GM18517 (cell line): Measurements from ENCODE around the gene CRTC1.
"Not testable (repeated sequence)": the region's sequence is repeated elsewhere in the genome, so short reads cannot be mapped to it uniquely, and the experiment has no call there.

ENCODE experiments used
- ATAC-seq: cut with Tn5 transposase; IDR thresholded peaks from one replicate; pipeline ENCODE4 v1.9.1; 2021; ENCODE audit warnings: mild to moderate bottlenecking, moderate library complexity; ENCODE audit not compliant: unreplicated experiment

The CRTC1 gene

DNA sequence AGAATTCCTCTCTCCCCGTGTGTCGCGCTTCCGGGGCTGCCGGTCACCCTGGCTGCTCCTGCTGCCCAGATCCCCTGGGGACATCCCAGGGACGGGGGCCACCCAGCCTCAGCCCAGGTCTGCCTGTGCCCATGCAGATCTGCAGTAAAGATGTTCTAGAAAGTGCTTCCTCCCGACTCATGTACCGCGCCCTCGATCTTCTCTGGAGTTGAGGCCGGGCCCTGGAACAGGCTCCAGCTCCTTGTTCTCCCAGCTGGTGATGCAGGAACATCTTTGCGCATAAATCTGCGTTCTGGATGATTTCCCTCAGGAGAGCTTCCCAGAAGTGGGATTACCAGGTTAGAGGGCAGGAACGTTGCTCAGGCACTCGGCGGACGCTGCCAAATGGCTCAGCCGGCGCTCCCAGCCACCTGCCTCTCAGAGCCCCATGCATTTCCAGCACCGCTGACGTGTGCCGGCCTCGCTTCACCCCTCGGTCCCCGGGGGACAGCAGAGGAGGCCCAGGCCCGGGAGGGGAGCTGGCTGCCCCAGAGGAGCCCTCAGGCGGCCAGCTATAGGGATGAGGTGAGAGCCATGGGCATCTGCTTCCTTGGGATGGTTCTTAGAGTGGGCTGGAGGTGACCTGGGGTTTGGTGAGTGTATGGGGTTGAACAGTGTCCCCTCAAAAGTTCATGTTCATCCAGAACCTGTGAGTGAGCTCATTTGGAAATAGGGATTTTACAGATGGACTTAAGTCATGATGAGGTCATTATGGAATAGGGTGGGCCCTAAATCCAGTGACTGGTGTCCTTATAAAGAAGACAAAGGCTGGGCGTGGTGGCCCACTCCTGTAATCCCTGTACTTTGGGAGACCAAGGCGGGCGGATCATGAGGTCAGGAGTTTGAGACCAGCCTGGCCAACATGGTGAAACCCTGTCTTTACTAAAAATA, 42.6 kb downstream of the CRTC1 start:
- ATAC-seq, result no peak

DNA sequence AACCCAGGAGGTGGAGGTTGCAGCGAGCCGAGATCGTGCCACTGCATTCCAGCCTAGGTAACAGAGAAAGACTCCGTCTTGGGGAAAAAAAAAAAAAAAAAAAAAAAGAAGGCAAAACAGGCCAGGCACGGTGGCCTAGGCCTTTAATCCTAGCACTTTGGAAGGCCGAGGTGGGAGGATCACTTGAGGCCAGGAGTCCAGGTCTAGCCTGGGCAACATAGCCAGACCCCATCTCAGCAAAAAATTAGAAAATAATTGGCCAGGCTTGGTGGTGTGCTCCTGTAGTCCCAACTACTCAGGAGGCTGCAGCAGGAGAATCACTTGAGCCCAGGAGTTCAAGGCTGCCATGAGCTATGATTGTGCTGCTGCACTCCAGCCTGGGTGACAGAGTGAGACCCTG, 43.4 kb downstream of the CRTC1 start:
- no peak for ATAC-seq

DNA sequence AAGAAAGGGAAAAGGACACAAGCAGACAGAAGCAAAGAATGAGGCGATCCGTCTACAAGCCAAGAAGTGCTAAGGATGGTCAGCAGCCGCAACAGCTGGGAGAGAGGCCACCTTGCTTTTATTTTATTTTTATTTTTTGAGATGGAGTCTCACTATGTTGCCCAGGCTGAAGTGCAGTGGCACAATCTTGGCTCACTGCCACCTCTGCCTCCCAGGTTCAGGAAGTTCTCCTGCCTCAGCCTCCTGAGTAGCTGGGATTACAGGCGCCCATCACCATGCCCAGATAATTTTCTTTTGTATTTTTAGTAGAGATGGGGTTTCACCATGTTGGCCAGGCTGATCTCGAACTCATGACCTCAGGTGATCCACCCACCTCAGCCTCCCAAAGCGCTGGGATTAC, 44.1 kb downstream of the CRTC1 start:
- ATAC-seq, result not testable (repeated sequence)

DNA sequence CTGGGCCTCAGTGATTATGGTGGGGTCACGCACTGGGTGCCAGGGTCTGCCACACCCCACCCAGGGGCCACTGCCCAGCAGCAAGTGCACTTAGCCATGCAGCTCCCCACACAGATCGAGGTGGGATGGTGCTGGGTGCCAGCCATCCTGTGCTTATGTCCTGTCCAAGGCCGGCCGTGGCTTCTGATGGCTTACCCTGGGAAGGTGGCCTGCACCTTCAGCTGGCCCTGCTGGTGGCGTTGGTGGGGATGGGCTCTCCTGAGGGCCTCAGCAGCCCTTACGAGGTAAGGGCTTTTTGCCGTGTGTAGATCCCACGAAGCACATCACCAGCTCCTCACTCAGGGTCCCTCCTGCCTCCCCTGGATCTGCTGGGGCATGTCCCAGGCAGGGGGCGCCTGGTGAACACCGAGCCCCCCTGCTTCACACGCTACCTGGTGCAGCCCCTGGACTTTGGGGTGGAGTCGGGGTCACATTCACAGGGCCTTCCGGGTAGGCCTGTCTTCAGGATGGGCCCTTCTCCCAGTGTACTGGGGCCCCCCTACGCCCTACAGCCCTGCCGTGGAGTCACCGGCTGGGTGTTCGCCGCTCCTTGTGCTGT, 46.6 kb downstream of the CRTC1 start:
- no peak for ATAC-seq

DNA sequence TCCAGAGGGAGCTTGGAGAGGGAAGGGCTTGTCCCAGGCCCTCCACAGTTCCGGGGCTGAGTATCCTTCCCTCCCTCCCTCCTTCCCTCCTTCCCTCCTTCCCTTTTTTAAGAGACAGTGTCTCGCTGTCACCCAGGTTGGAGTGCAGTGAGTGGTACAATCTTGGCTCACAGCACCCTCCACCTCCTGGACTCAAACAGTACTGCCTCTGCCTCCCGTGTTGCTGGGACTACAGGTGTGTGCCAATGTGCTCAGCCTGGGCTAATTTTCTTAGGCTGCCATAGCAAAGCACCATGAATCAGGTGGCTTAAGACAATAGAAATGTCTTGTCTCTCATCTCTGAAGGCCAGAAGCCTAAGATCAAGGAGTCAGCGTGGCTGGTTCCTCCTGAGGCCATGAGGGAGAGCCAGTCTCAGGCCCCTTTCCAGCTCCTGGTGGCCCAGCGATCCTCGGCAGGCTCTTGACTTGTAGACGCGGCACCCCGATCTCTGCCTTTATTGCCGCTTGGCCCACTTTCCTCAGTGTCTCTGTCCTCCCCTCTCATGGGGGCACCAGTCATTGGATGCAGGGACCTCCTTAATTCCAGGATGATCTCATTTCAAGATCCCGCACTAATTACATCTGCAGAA, 47.5 kb downstream of the CRTC1 start:
- ATAC-seq, result no peak

DNA sequence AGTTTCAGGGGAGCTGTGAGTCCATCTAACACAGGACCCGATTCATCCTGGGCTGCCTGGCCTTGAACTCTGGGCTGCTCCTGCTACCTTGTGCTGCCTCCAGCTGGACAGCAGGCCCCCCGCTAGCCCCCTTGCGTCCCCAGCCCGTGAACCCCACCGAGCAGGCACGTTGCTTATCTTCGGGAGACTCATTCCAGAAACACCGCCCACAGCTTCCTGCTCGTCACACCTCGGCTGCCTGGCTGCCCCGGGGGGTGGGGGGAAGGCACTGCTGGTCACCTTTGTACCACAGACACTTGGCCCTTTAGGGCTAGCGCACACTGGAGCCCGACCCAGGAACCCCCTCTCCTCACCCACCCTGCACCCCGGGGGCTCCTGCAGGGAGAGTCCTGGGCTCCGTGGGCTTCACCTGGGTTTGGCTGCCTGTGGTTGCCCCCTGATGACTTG, 48.1 kb downstream of the CRTC1 start:
- ATAC-seq, result no peak

DNA sequence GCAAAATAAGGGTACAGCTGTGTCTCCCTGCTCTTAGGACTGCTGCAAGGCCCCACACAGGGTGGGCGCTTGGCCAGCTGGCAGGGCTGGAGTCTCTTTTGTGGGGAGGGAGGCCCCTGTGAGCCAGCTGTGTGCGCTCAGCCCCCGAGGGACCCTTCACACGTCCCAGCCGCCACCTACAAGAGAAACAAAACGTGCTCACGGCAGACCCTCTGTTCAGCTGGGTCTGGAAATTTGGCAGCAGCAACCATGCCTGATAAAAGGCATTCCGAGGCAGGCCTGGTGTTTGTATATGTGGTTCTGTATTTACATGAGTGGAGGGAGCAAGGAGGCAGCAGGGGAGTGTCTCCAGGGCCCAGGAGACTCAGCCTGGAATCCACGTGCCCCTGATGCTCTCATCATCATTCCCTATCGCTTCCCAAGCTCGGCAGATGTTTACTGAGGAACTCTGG, 49.7 kb downstream of the CRTC1 start:
- ATAC-seq, result no peak

DNA sequence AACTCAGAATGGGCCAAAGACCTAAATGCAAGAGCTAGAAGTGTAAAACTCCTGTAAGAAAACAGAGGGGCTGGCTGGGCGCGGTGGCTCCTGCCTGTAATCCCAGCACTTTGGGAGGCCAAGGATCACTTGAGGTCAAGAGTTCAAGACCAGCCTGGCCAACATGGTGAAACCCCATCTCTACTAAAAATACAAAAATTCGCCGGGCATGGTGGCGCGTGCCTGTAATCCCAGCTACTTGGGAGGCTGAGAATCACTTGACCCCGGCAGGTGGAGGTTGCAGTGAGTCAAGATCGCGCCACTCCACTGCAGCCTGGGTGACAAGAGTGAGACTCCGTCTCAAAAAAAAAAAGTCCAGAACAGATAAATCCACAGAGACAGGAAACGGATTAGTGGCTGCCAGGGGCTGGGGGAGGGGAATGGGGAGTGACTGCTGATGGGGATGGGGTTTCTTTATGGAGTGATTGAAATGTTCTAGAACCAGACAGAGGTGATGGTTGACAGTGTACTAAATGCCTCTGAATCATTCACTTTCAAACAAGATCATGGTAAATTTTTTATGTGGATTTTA, 50.4 kb downstream of the CRTC1 start:
- not testable (repeated sequence) for ATAC-seq

DNA sequence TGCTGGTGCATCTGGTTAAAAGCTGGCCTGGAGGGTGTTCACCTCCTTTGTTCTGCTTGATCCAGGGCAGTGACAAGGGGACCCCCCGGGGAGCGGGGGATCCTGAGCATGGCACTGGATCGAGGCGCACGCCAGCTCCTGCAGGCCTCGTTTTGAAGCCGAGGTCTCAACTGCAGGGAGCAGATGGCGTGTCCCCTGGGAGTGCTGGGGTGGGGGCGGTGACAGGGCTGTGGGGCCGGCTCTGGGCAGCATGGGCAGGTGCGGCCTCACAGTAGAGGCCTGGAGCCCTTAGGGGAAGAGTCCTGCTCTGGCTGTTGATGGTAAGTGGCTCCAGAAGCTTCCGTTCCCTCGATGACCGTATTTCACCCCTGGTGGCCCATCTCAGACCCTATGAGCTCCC, 51.8 kb downstream of the CRTC1 start:
- ATAC-seq, result no peak

DNA sequence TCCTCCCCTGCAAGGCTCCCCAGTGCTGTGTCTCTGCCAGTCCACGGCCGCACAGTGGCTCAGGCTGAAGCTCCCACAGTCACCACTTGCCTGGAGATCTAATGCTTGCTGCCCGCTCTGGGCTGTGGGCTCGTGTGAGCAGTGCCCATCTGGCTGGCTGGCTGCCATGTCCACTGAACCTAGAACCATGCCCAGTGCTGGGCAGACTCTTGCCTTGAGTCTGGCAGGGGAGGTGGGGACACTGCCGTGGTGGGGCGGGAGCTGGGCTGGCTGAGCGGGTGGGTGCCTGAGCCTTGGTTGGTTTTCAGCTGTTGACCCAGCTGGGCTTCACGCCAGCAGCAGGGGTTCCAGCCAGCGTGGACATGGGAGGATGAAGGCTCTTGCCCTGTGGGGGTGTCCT, 52.3 kb downstream of the CRTC1 start:
- no peak for ATAC-seq

DNA sequence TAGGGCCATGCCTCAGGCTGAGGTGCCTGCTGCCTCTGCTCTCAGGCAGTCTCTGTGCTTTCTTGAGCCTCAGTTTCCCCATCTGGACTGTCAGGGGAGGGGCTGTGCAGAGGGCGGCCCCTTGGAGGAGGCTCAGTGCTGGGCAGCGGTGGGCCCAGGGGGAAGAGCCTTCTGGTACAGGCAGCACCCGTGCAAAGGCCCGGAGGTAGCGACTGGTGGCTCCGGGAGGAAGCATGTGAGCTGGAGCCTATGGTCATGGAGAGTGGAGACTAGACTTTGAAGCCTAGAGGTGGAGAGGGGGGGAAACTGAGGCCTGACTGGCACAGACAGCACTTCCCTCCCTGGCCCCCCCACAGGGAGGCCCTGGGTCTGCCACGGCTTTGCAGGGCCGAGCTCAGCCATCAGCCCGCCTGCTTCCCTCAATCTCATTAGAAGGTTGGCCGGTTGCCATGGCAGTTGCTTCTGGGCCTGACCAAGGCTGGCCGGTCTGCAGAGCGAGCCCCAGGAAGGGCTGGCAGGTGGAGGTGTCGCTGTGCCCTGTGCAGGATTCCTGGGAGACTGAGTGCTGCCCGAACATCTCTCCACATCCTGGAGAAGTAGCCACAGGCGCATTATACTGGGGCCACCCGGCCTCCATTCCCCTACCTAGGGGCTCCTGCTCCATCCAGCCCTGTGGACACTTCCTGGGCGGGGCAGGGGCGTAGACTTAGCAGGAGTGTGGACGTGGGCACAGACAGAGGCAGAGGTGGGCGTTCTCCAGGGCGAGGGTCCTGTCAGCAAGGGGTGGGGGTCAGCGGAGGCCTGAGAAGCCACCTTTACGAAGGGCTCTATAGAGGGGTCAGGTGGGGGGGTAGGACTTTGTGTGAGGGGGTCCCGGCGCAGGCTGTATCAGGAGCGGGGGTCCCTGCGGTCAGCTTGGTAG, 53.2 kb downstream of the CRTC1 start:
- no peak for ATAC-seq

DNA sequence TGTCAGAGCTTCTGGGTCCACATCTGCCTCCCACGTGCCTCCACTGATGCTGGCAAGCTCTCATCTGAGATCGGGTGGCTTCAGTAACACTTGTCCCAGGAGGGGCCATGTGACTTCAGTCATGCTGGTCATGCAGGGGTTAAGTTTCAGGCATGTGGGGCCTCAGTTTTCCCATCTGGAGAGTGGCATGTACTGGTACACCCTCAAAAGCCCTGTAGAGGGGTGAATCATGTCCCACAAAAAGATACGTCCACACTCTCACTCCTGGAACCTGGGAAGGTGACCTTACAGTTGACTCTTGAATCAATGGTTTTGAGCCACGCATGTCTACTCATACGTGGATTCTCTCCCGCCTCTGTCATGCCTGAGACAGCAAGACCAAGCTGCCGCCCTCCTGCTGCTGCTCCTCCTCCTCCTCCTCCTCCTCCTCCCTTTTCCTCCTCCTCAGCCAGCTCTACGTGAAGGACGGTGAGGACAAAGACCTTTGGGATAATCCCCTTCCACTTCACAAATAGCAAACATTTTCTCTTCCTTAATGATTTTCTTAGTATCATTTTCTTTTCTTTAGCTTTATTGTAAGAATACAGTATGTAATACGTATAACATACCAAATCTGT, 54.0 kb downstream of the CRTC1 start:
- ATAC-seq, result no peak

DNA sequence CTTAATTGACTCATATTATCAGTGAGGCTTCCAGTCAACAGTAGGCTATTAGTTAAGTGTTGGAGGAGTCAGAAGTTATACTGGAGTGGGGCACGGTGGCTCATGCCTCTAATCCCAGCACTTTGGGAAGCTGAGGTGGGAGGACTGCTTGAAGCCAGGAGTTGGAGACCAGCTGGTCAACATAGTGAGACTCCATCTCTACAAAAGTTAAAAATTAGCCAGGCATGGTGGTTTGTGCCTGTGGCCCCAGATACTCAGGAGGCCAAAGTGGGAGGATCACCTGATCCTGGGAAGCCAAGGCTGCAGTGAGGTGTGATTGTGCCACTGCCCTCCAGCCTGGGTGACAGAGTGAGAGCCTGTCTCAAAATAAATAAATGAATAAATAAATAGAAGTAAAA, 54.5 kb downstream of the CRTC1 start:
- no peak for ATAC-seq

DNA sequence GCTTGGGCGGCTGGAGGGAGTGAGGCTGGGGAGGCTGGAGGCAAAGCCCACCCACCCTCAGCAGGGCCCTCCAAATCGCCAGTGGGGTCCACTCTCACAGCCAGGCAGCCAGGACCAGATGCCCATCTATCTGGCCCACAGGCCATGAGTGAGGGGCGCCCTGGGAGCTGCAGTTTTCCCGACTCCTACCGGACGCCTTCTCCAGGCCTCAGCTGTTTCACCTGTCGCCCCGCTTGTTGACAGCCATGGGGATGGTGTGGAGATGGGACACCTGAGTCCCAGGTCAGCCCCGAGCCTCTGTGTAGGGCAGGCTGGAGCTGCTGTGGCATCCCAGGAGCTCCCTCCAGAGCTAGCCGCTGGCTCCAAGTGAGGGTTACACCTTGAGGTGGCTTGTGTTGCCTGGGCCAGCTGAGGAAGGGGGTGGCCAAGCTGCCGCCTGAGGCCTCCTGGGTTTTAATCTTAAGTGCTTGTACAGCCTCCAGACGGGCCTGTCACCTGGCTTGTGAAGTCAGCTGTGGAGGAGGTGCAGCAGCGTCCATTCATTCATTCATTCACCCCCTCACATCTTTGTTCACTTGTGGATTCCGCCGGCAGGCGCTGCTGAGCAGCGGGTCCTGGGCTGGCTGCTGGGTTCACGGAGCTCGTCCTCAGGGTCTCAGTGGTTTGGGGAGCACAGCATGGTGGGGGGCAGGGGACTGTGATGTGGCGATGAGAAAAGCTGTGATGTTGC, 55.6 kb downstream of the CRTC1 start:
- no peak for ATAC-seq

DNA sequence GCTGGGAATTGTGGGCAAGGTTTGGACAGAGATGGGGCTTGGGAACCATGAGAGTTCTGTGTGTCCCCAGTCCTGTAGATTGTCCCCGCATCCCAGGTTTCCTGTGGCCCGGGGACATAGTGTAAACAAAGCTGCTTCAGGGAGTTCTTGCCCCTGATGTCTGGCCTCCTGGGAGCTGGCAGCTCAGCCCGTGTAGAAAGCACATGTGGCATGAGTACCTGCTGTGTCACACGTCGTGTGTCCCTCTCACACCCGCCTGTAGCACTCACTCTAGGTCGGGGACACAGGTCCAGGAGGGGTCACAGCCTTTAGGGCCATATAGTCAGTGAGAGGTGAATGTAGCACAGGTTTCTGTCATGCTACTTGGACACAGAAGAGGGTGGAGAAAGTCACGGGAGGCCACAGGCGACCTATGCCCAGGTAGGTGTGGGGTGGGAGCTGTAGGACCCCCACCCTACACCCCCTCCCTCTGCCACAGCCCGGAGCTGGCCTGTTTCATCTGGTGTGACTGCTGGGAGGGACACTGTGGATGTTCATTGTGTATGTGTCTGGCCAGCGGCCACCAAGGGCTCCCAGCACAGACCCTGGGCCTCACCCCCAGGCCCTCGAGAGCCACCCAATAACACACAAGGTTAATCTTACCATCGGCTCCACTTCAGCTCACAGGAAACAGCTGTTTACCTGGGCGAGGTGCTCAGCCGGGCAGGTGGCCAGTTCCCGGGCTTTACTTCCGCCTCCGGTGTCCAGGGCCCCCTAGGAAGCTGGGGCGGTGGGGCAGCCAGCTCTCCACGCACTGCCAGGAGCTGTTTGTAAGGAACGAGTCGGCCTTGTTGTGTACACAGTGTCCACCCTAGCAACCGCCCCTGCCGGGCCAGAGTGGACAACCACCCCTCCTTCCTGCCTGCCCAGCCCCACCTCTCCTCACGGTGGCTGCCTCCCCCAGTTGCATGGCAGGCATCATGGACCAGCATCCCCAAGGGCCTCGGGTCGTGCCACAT, 57.9 kb downstream of the CRTC1 start:
- ATAC-seq, result no peak

DNA sequence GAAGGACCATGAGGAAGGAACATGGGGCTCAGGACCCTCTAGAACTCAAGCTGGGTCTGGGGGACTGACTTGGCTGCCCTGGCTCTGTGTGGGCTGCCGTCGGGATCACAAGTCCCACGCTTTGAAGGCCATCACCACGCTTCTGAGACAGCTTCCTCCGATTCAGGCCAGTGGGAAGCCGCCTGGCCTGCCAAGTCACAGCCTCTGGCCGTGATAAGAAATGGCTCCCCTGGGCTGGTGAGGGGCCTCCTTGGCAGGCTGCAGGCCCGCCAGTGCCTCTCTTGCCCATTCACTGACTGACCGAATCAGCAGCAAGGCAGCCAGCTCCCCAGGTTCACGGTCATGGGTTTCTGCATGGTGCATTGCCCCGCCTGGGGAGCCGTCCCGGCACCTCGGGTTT, 58.8 kb downstream of the CRTC1 start:
- no peak for ATAC-seq

DNA sequence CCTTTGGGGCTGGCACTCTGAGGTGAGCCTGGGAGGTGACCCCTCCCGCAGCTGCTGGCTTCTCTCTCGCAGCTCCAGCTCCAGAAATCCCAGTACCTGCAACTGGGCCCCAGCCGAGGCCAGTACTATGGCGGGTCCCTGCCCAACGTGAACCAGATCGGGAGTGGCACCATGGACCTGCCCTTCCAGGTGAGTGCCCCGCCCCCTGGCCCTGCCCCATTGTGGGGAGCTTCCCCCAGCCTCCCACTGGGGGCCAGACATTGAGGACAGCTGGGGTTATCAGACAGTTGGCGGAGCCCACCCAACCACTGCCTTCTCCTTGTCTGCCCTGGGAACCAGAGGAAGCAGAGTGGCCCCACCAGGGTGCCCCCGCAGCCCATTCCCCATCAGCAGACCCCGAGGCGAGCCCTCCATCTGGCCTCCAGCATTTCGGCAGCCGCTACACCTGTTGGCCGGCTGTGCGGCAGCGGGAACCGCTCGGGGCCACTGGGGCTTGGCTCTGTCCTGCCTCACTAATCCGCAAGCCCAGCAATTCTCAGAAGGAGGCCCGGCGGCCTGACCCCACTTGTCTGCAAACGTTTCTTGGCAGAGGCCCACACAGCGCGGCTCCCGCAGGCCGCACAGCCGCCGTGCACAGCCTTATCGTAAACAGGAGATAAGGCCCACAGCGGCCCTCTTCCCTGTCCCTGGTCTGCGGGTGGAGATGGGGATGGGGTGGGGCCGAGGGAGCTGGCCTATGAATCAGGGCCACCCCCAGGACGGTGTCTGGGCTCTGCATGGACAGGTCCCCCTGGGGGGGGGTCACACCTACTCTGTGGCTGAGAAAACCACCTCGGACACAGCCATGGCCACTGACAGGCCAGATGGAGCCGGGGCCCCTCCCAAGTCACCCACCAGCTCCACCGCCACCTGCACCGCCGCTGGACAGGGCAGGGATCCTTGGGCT, 59.6 kb downstream of the CRTC1 start:
- ATAC-seq, result no peak
